ENCODE measurements around the gene ANKRD34A. TPM values are rescaled to one million over a fixed set of nuclear protein-coding genes. Genes with fewer than 3 reads are reported as not detected.

Gene ANKRD34A
- polyA plus RNA-seq, 1 donor from 2014 or later, result 1.7 TPM

DNA sequence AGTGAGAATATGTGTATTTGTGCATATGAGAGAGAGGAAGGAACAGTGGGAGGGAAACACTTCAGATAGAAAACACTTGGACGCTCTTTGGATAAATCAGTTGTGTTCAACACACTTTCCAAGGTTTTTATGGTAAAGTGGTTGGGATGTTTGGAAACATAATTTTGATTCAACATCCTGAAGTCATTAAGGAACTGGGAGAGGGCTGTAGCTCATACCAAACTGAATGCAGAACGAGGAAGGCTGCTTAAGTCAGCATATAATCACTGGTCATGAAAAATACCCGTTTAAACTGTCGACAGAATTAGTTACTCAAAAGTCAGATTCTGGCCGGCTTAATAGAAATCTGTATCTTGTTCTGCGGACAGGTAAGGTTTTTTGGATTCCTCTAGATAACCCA is 21.5 kb downstream of the ANKRD34A start:
- Histone ChIP-seq H3K27ac (ENCODE audit: low read length) (no peak overlapping the region), H2AFZ (ENCODE audit: low read depth, low read length) (no peak overlapping the region), H3K79me2 (replicated peaks; ENCODE audit: insufficient read depth, low read length) (no peaks in the 10 kb centered on the region), H3K36me3 (ENCODE audit: insufficient read depth, low read length) (no peaks in the 10 kb centered on the region), H3K4me3 (ENCODE audit: low read length) (no peak overlapping the region), H3K9me3 (ENCODE audit: low read length) (no peaks in the 10 kb centered on the region), H3F3A (ENCODE audit: insufficient read depth, low read length, poor library complexity, severe bottlenecking) (no peaks in the 10 kb centered on the region), H3K27me3 (ENCODE audit: insufficient read depth, low read depth, low read length) (no peaks in the 10 kb centered on the region), H3K9ac (ENCODE audit: low read length) (no peak overlapping the region), H3K9me2 (ENCODE audit: insufficient read depth, low read length) (no peaks in the 10 kb centered on the region), H4K20me1 (ENCODE audit: insufficient read depth) (no peaks in the 10 kb centered on the region), H3K4me2 (ENCODE audit: low read length) (no peak overlapping the region)
- TF ChIP-seq SMC3 (conservative IDR thresholded peaks at IDR 0.05; ENCODE audit: poor library complexity), result no peak
- no peak for TF ChIP-seq EP300 (conservative IDR thresholded peaks at IDR 0.05; ENCODE audit: poor library complexity, severe bottlenecking)
- no peak for TF ChIP-seq MXI1 (conservative IDR thresholded peaks at IDR 0.05; ENCODE audit: poor library complexity, severe bottlenecking)
- TF ChIP-seq REST (IDR thresholded peaks at IDR 0.05; ENCODE audit: borderline replicate concordance), result no peak
- no peak for TF ChIP-seq RAD21 (conservative IDR thresholded peaks at IDR 0.05)
- no peak for TF ChIP-seq TAF1 (IDR thresholded peaks at IDR 0.05; ENCODE audit: low read depth)

GRCh38 chr1:145942405-145942804 is 22.0 kb downstream of the ANKRD34A start:
- no peaks in the 10 kb centered on the region for H3F3A ChIP-seq (ENCODE audit: insufficient read depth, low read length, poor library complexity, severe bottlenecking)
- no peaks in the 10 kb centered on the region for H3K36me3 ChIP-seq (ENCODE audit: insufficient read depth, low read length)
- no peaks in the 10 kb centered on the region for H4K20me1 ChIP-seq (ENCODE audit: insufficient read depth)
- no peaks in the 10 kb centered on the region for H3K79me2 ChIP-seq (replicated peaks; ENCODE audit: insufficient read depth, low read length)
- H3K4me3 ChIP-seq (ENCODE audit: low read length), result no peak overlapping the region
- H3K9ac ChIP-seq (ENCODE audit: low read length), result no peak overlapping the region
- no peak overlapping the region for H3K4me2 ChIP-seq (ENCODE audit: low read length)
- H3K9me2 ChIP-seq (ENCODE audit: insufficient read depth, low read length), result no peaks in the 10 kb centered on the region
- H2AFZ ChIP-seq (ENCODE audit: low read depth, low read length), result no peak overlapping the region
- H3K9me3 ChIP-seq (ENCODE audit: low read length), result no peaks in the 10 kb centered on the region
- H3K27ac ChIP-seq (ENCODE audit: low read length), result no peak overlapping the region
- H3K27me3 ChIP-seq (ENCODE audit: insufficient read depth, low read depth, low read length), result no peaks in the 10 kb centered on the region
- TF ChIP-seq SMC3 (conservative IDR thresholded peaks at IDR 0.05; ENCODE audit: poor library complexity) (no peak), EP300 (conservative IDR thresholded peaks at IDR 0.05; ENCODE audit: poor library complexity, severe bottlenecking) (no peak), RAD21 (conservative IDR thresholded peaks at IDR 0.05) (no peak), TAF1 (IDR thresholded peaks at IDR 0.05; ENCODE audit: low read depth) (no peak), MXI1 (conservative IDR thresholded peaks at IDR 0.05; ENCODE audit: poor library complexity, severe bottlenecking) (no peak), EZH2 (IDR thresholded peaks at IDR 0.05; ENCODE audit: borderline replicate concordance, insufficient read depth, low read length, poor library complexity, severe bottlenecking) (no peak), REST (IDR thresholded peaks at IDR 0.05; ENCODE audit: borderline replicate concordance) (no peak), POLR2AphosphoS5 (IDR thresholded peaks at IDR 0.05) (no peak)
- TF ChIP-seq, protein P1, sequence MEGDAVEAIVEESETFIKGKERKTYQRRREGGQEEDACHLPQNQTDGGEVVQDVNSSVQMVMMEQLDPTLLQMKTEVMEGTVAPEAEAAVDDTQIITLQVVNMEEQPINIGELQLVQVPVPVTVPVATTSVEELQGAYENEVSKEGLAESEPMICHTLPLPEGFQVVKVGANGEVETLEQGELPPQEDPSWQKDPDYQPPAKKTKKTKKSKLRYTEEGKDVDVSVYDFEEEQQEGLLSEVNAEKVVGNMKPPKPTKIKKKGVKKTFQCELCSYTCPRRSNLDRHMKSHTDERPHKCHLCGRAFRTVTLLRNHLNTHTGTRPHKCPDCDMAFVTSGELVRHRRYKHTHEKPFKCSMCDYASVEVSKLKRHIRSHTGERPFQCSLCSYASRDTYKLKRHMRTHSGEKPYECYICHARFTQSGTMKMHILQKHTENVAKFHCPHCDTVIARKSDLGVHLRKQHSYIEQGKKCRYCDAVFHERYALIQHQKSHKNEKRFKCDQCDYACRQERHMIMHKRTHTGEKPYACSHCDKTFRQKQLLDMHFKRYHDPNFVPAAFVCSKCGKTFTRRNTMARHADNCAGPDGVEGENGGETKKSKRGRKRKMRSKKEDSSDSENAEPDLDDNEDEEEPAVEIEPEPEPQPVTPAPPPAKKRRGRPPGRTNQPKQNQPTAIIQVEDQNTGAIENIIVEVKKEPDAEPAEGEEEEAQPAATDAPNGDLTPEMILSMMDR (IDR thresholded peaks at IDR 0.05; ENCODE audit: poor library complexity, severe bottlenecking), result no peak

Data from neural cell (in vitro differentiated cells).